OCI-LY3 (cell line): ENCODE measurements around the gene CLEC3B.

Experiments
- H2AFZ ChIP-seq: fragments of 200-600, 300-600 bp; shearing (Covaris generic); 2 replicates; pipeline ENCODE4 v1.6.0; 2014; ENCODE audit warnings: antibody characterized with exemption, low read depth, low read length
- H3K27ac ChIP-seq: fragments of 200-600, 300-600 bp; sonication (generic); 2 replicates; pipeline ENCODE4 v1.5.1; 2014; ENCODE audit warnings: mild to moderate bottlenecking, low read length, moderate library complexity, mixed read lengths
- H3K27me3 ChIP-seq: fragments of 200-600, 300-600 bp; sonication (generic); 2 replicates; pipeline ENCODE4 v1.6.1; 2014; ENCODE audit warnings: low read depth, low read length, mixed read lengths
- H3K36me3 ChIP-seq: fragments of 200-600, 300-600 bp; sonication (generic); replicated peaks from 2 replicates; pipeline ENCODE3; 2014; ENCODE audit warnings: low read depth, low read length, mixed read lengths
- H3K4me1 ChIP-seq: fragments of 300-600, 200-600 bp; sonication (generic); 2 replicates; pipeline ENCODE4 v1.6.1; 2014; ENCODE audit warnings: low read length, mixed read lengths
- H3K4me2 ChIP-seq: fragments of 200-600, 300-600 bp; sonication (generic); 2 replicates; pipeline ENCODE4 v1.6.1; 2014; ENCODE audit warnings: low read length, mixed read lengths
- H3K4me3 ChIP-seq: fragments of 300-600, 200-600 bp; sonication (generic); 2 replicates; pipeline ENCODE4 v1.5.1; 2014; ENCODE audit warnings: antibody characterized with exemption, mild to moderate bottlenecking, low read length, moderate library complexity
- H3K79me2 ChIP-seq: fragments of 300-600, 200-600 bp; shearing (Covaris generic); 2 replicates; pipeline ENCODE4 v1.6.1; 2014; ENCODE audit warnings: mild to moderate bottlenecking, low read length, mixed read lengths
- H3K9ac ChIP-seq: fragments of 300-600, 200-600 bp; shearing (Covaris generic); 2 replicates; pipeline ENCODE4 v1.6.0; 2014; ENCODE audit warnings: mild to moderate bottlenecking, low read length, moderate library complexity
- H3K9me3 ChIP-seq: fragments of 200-600, 300-600 bp; shearing (Covaris generic); 2 replicates; pipeline ENCODE4 v1.6.1; 2014; ENCODE audit warnings: low read length, mixed read lengths; ENCODE audit not compliant: insufficient read depth
- H4K20me1 ChIP-seq: fragments of 200-600, 300-600 bp; sonication (generic); 2 replicates; pipeline ENCODE4 v1.6.1; 2016; ENCODE audit warnings: low read length, mixed read lengths; ENCODE audit not compliant: insufficient read depth
- CTCF ChIP-seq: fragments of 200-600, 300-600 bp; sonication (generic); IDR thresholded peaks from 2 replicates; pipeline ENCODE4 v1.5.1; 2014; ENCODE audit warnings: antibody characterized with exemption, low read length, low read depth
- EZH2phosphoT487 ChIP-seq: fragments of 200-600 bp; shearing (Covaris generic); IDR thresholded peaks from 2 replicates; pipeline ENCODE4 v1.6.1; 2018; ENCODE audit warnings: antibody characterized with exemption, mixed run types, low read depth

The CLEC3B gene

GRCh38 chr3:45059132-45059531 lies 33.0 kb downstream of the CLEC3B start:
- Histone ChIP-seq H3K9ac (no peak overlapping the region), H3K9me3 (no peaks in the 10 kb centered on the region), H3K4me2 (no peak overlapping the region), H3K36me3 (no peaks in the 10 kb centered on the region), H3K79me2 (no peaks in the 10 kb centered on the region), H4K20me1 (no peaks in the 10 kb centered on the region), H3K4me3 (no peak overlapping the region), H3K4me1 (0 out of 2 replicates have a peak, but pooled peaks cover 4% of the 10 kb centered on the region), H3K27ac (no peak overlapping the region), H3K27me3 (no peaks in the 10 kb centered on the region), H2AFZ (no peak overlapping the region)
- no peak for TF ChIP-seq EZH2phosphoT487
- no peak for TF ChIP-seq CTCF

DNA sequence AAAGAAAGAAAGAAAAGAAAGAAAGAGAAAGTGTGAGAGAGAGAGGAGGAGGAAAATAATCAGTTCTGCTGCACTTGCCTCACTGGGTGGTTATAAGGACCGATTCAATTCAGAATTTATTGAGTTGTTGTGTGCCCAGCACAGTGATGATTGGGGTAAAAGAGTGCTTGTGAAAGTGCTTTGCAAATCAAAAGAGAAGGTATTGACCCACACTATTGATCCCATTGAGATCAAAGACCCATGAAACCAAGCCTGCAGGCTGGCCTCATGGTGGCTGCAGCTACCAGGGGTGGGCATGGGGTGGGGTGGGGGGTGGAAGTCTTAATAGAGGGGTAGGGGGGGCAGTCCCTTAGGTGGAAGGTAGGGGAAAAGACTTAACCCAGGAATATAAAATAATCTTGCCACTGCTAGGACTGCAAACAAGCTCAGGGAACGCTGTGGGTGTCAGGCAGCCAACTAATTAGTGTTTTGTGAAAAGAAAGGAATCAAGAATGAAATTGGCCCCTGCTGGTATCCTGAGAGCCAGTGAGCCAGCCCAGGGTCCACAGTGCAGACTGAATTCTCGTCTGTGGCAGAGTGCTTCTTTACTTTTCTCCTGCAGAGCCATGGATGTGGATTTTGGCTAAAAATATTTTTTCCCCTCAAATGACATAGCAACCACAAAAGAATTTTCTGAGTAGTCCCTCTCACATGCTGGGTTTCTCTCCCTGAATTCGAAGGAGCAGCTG lies 34.2 kb downstream of the CLEC3B start:
- Histone ChIP-seq H3K4me3 (no peak overlapping the region), H2AFZ (no peak overlapping the region), H3K4me1 (no peaks in the 10 kb centered on the region; the same call in 1 of the 2 replicates), H3K9me3 (no peaks in the 10 kb centered on the region), H3K27me3 (no peaks in the 10 kb centered on the region), H3K36me3 (no peaks in the 10 kb centered on the region), H3K79me2 (no peaks in the 10 kb centered on the region), H3K27ac (no peak overlapping the region), H3K4me2 (no peak overlapping the region), H4K20me1 (no peaks in the 10 kb centered on the region), H3K9ac (no peak overlapping the region)
- TF ChIP-seq EZH2phosphoT487: no peak
- no peak for TF ChIP-seq CTCF

- no peak overlapping the region for H3K27ac ChIP-seq
- no peaks in the 10 kb centered on the region for H3K36me3 ChIP-seq
- no peak for TF ChIP-seq EZH2phosphoT487
- no peak for TF ChIP-seq CTCF
- H3K79me2 ChIP-seq: no peaks in the 10 kb centered on the region
- H3K9me3 ChIP-seq: no peaks in the 10 kb centered on the region
- 0 out of 2 replicates have a peak, but pooled peaks cover 8% of the 10 kb centered on the region for H3K27me3 ChIP-seq
- no peaks in the 10 kb centered on the region for H4K20me1 ChIP-seq
- no peak overlapping the region for H3K4me3 ChIP-seq
- no peak overlapping the region for H3K9ac ChIP-seq
- no peaks in the 10 kb centered on the region; the same call in 1 of the 2 replicates for H3K4me1 ChIP-seq
- H2AFZ ChIP-seq: no peak overlapping the region
- no peak overlapping the region for H3K4me2 ChIP-seq
These were observed 36.6 kb downstream of the CLEC3B start for GRCh38 chr3:45062697-45063070.

- H2AFZ ChIP-seq: no peak overlapping the region
- 0 out of 2 replicates have a peak, but pooled peaks cover 19% of the 10 kb centered on the region for H3K27me3 ChIP-seq
- TF ChIP-seq CTCF (no peak), EZH2phosphoT487 (no peak)
- H3K4me3 ChIP-seq: no peak overlapping the region
- H3K4me2 ChIP-seq: peak overlapping the region; percentile 17; the same call in 1 of the 2 replicates
- no peak overlapping the region for H3K27ac ChIP-seq
- H3K36me3 ChIP-seq: no peaks in the 10 kb centered on the region
- no peaks in the 10 kb centered on the region for H4K20me1 ChIP-seq
- no peaks in the 10 kb centered on the region; the same call in 1 of the 2 replicates for H3K4me1 ChIP-seq
- H3K79me2 ChIP-seq: no peaks in the 10 kb centered on the region
- no peak overlapping the region for H3K9ac ChIP-seq
- H3K9me3 ChIP-seq: no peaks in the 10 kb centered on the region
These were observed 38.6 kb downstream of the CLEC3B start for GRCh38 chr3:45064512-45065372.
